Immature natural killer cell (primary cell): ENCODE results near the gene ZNF496. TPM values are rescaled to one million over a fixed set of nuclear protein-coding genes. Genes with fewer than 3 reads are reported as not detected.
"Not testable (repeated sequence)": the region's sequence is repeated elsewhere in the genome, so short reads cannot be mapped to it uniquely, and the experiment has no call there.

ENCODE experiments used
- DNase-seq, 3 donors: peaks; one replicate each; pipeline ENCODE4 v3.0.0; 2022; ENCODE audit warnings: mixed read lengths in 1 of 3
- H3K27ac Mint-ChIP-seq, 6 donors: one replicate each; pipeline ENCODE4 v1.8.0; 2020; ENCODE audit warnings: mixed read lengths in 6 of 6, mild to moderate bottlenecking in 5 of 6, inconsistent platforms in 4 of 6, moderate library complexity in 3 of 6
- H3K27me3 Mint-ChIP-seq, 3 donors: one replicate each; pipeline ENCODE4 v1.8.0; 2020 to 2021; ENCODE audit warnings: low read depth in 3 of 3, mild to moderate bottlenecking in 3 of 3, mixed read lengths in 3 of 3, moderate library complexity in 3 of 3, inconsistent platforms in 1 of 3
- H3K36me3 Mint-ChIP-seq, 3 donors: one replicate each; pipeline ENCODE4 v1.8.0; 2020; ENCODE audit warnings: mixed read lengths in 3 of 3, inconsistent platforms in 2 of 3, mild to moderate bottlenecking in 2 of 3
- H3K4me1 Mint-ChIP-seq, 2 donors: one replicate each; pipeline ENCODE4 v1.8.0; 2020; ENCODE audit warnings: inconsistent platforms in 2 of 2, mild to moderate bottlenecking in 2 of 2, mixed read lengths in 2 of 2, moderate library complexity in 1 of 2
- H3K4me3 Mint-ChIP-seq, 5 donors: one replicate each; pipeline ENCODE4 v1.8.0; 2020; ENCODE audit warnings: mild to moderate bottlenecking in 5 of 5, mixed read lengths in 5 of 5, inconsistent platforms in 3 of 5, moderate library complexity in 3 of 5
- H3K9me3 Mint-ChIP-seq, 6 donors: one replicate each; pipeline ENCODE4 v1.8.0; 2020; ENCODE audit warnings: mild to moderate bottlenecking in 6 of 6, mixed read lengths in 6 of 6, inconsistent platforms in 4 of 6, moderate library complexity in 3 of 6
- polyA plus RNA-seq, 3 donors: library from polyadenylated mRNA; unstranded; fragments of 300-500 nt; fragmentation: Illumina TruSeq; gene quantifications; one replicate each; pipeline ENCODE4 v1.2.3, GENCODE V29; 2021

ZNF496 gene
- polyA plus RNA-seq = 10 to 100 TPM in 2 of 3 donors, 1 to 10 TPM in 1; 2.7 to 11.0 (median 10.5) TPM

- Mint-ChIP-seq H3K27ac (peak within 1 kb of the TSS in 5 of 6 donors; percentile 48 to 86 (median 84)), H3K4me1 (peaks cover 20% of the 10 kb centered on the region in 2 donors), H3K4me3 (peak within 1 kb of the TSS; percentile 90 to 95 (median 92)), H3K27me3 (peaks cover 0 to 5% (median 4%) of the 10 kb centered on the region in 3 donors), H3K36me3 (peaks cover 4 to 8% (median 5%) of the 10 kb centered on the region in 3 donors), H3K9me3 (no peaks in the 10 kb centered on the region)
- DNase-seq = peak; percentile 70 to 74 (median 70)
These were observed at the start of gene ZNF496 for GRCh38 chr1:247331525-247332214. Gene ZNF496, minus strand, starts transcription at chr1:247331867. Its CDS starts 2,289 bp downstream, at chr1:247329578.

GRCh38 chr1:247378334-247379073, 46.8 kb upstream of the ZNF496 start:
- no peak for DNase-seq
- Mint-ChIP-seq H3K4me3 (no peak overlapping the region), H3K4me1 (peaks cover 2 to 5% of the 10 kb centered on the region in 2 donors), H3K36me3 (no peaks in the 10 kb centered on the region), H3K9me3 (no peaks in the 10 kb centered on the region), H3K27ac (no peak overlapping the region), H3K27me3 (peaks cover 0 to 12% (median 3%) of the 10 kb centered on the region in 3 donors)

- DNase-seq, H3K4me1 Mint-ChIP-seq, H3K4me3 Mint-ChIP-seq: not testable (repeated sequence)
These were observed 46.0 kb upstream of the ZNF496 start for GRCh38 chr1:247377656-247378055.

GRCh38 chr1:247376659-247377058, 45.0 kb upstream of the ZNF496 start:
- Mint-ChIP-seq H3K27ac (no peak overlapping the region), H3K4me1 (peaks cover 4 to 11% of the 10 kb centered on the region in 2 donors), H3K4me3 (no peak overlapping the region), H3K27me3 (peaks cover 0 to 12% (median 2%) of the 10 kb centered on the region in 3 donors), H3K36me3 (no peaks in the 10 kb centered on the region), H3K9me3 (no peaks in the 10 kb centered on the region)
- DNase-seq = no peak

More at GRCh38 chr1:247377656-247378055, 46.0 kb upstream of the ZNF496 start:
- H3K27ac Mint-ChIP-seq, H3K36me3 Mint-ChIP-seq, H3K9me3 Mint-ChIP-seq: not testable (repeated sequence)
- H3K27me3 Mint-ChIP-seq = peaks cover 0 to 12% (median 2%) of the 10 kb centered on the region in 3 donors

- no peaks in the 10 kb centered on the region for H3K36me3 Mint-ChIP-seq
- DNase-seq = no peak
- peaks cover 0 to 11% (median 2%) of the 10 kb centered on the region in 3 donors for H3K27me3 Mint-ChIP-seq
- no peak overlapping the region for H3K27ac Mint-ChIP-seq
- peaks cover 4 to 11% of the 10 kb centered on the region in 2 donors for H3K4me1 Mint-ChIP-seq
- no peak overlapping the region for H3K4me3 Mint-ChIP-seq
- no peaks in the 10 kb centered on the region for H3K9me3 Mint-ChIP-seq
These were observed 44.1 kb upstream of the ZNF496 start for GRCh38 chr1:247375747-247376146.

GRCh38 chr1:247374651-247375334, 43.1 kb upstream of the ZNF496 start:
- H3K4me3 Mint-ChIP-seq, H3K27me3 Mint-ChIP-seq, H3K27ac Mint-ChIP-seq, H3K36me3 Mint-ChIP-seq, H3K9me3 Mint-ChIP-seq, DNase-seq: not testable (repeated sequence)
- H3K4me1 Mint-ChIP-seq = peaks cover 4 to 11% of the 10 kb centered on the region in 2 donors

- Mint-ChIP-seq H3K4me3 (peak overlapping the region in 4 of 5 donors; percentile 35 to 77 (median 68)), H3K27ac (no peak overlapping the region), H3K4me1 (peaks cover 4 to 11% of the 10 kb centered on the region in 2 donors), H3K9me3 (no peaks in the 10 kb centered on the region), H3K27me3 (peaks cover 2 to 12% (median 3%) of the 10 kb centered on the region in 3 donors), H3K36me3 (no peaks in the 10 kb centered on the region)
- DNase-seq = peak; percentile 19 to 38 (median 32)
These were observed 42.1 kb upstream of the ZNF496 start for GRCh38 chr1:247373721-247374141.

GRCh38 chr1:247371801-247372259, 40.2 kb upstream of the ZNF496 start:
- H3K27me3 Mint-ChIP-seq = peaks cover 0 to 20% (median 3%) of the 10 kb centered on the region in 3 donors
- no peaks in the 10 kb centered on the region for H3K9me3 Mint-ChIP-seq
- no peak overlapping the region for H3K4me3 Mint-ChIP-seq
- peaks cover 4 to 11% of the 10 kb centered on the region in 2 donors for H3K4me1 Mint-ChIP-seq
- H3K27ac Mint-ChIP-seq = no peak overlapping the region
- no peaks in the 10 kb centered on the region for H3K36me3 Mint-ChIP-seq
- DNase-seq = no peak

- H3K4me1 Mint-ChIP-seq = peaks cover 4 to 11% of the 10 kb centered on the region in 2 donors
- H3K27me3 Mint-ChIP-seq = peaks cover 0 to 20% (median 3%) of the 10 kb centered on the region in 3 donors
- H3K4me3 Mint-ChIP-seq = no peak overlapping the region
- H3K9me3 Mint-ChIP-seq = no peaks in the 10 kb centered on the region
- no peaks in the 10 kb centered on the region for H3K36me3 Mint-ChIP-seq
- no peak for DNase-seq
- H3K27ac Mint-ChIP-seq = no peak overlapping the region
These were observed 39.4 kb upstream of the ZNF496 start for GRCh38 chr1:247370786-247371732.

- H3K27me3 Mint-ChIP-seq = peaks cover 0 to 13% (median 5%) of the 10 kb centered on the region in 3 donors
- no peak overlapping the region for H3K27ac Mint-ChIP-seq
- no peaks in the 10 kb centered on the region for H3K9me3 Mint-ChIP-seq
These were observed 37.0 kb upstream of the ZNF496 start for GRCh38 chr1:247368490-247369145.

GRCh38 chr1:247367786-247368422, 36.2 kb upstream of the ZNF496 start:
- H3K4me1 Mint-ChIP-seq = peaks cover 2 to 4% of the 10 kb centered on the region in 2 donors
- peaks cover 2 to 13% (median 8%) of the 10 kb centered on the region in 3 donors for H3K27me3 Mint-ChIP-seq
- H3K27ac Mint-ChIP-seq = no peak overlapping the region
- H3K9me3 Mint-ChIP-seq = no peaks in the 10 kb centered on the region
- H3K36me3 Mint-ChIP-seq = no peaks in the 10 kb centered on the region
- no peak overlapping the region for H3K4me3 Mint-ChIP-seq
- no peak for DNase-seq

More at GRCh38 chr1:247368490-247369145, 37.0 kb upstream of the ZNF496 start:
- peaks cover 2 to 5% of the 10 kb centered on the region in 2 donors for H3K4me1 Mint-ChIP-seq
- H3K4me3 Mint-ChIP-seq = no peak overlapping the region
- no peak for DNase-seq
- no peaks in the 10 kb centered on the region for H3K36me3 Mint-ChIP-seq
